Head of caudate nucleus (tissue), 42 donors: ENCODE data around the gene TENT4A.
"Not testable (repeated sequence)": the region's sequence is repeated elsewhere in the genome, so short reads cannot be mapped to it uniquely, and the experiment has no call there.

ENCODE experiments used
- DNase-seq, 42 donors: peaks; one replicate each; pipeline versions ENCODE4 v3.0.0 to v3.0.0-alpha.2; 2020 to 2021; ENCODE audit warnings: mixed read lengths in 7 of 42
- intact Hi-C: fragments of 100-400 bp; cut with DNase I; formaldehyde crosslinking; loops from one replicate; pipeline ENCODE4 v1.15.0; 2022

TENT4A gene

GRCh38 chr5:6713274-6714225 lies at the start of gene TENT4A:
Gene TENT4A, plus strand, starts transcription at chr5:6713432. Its CDS starts 552 bp downstream, at chr5:6713984.
- peak in 25 of 42 donors; percentile 30 to 73 (median 51) for DNase-seq
- intact Hi-C loops: loop anchor here (2.0 kb wide), 1 partner anchor 81 kb away; the partner anchor contains the start of genes NSUN2 and SRD5A1

GRCh38 chr5:6666762-6667161 lies 46.5 kb upstream of the TENT4A start:
- DNase-seq: no peak
- intact Hi-C loops: no loop called here

GRCh38 chr5:6667648-6668047 lies 45.6 kb upstream of the TENT4A start:
- DNase-seq: no peak
- intact Hi-C loops: no loop called here

- intact Hi-C loops, DNase-seq: not testable (repeated sequence)
These were observed 44.5 kb upstream of the TENT4A start for GRCh38 chr5:6668717-6669116.

GRCh38 chr5:6673031-6673430 lies 40.2 kb upstream of the TENT4A start:
- intact Hi-C loops: no loop called here
- DNase-seq: no peak

GRCh38 chr5:6673963-6674362 lies 39.3 kb upstream of the TENT4A start:
- no peak for DNase-seq
- intact Hi-C loops: no loop called here

GRCh38 chr5:6674421-6674820 lies 38.8 kb upstream of the TENT4A start:
- intact Hi-C loops: no loop called here
- DNase-seq: no peak

- intact Hi-C loops: no loop called here
- no peak for DNase-seq
These were observed 38.3 kb upstream of the TENT4A start for GRCh38 chr5:6674886-6675285.

GRCh38 chr5:6675784-6676491 lies 37.3 kb upstream of the TENT4A start:
- intact Hi-C loops: no loop called here
- no peak for DNase-seq

- intact Hi-C loops: no loop called here
- DNase-seq: peak in 2 of 42 donors; percentile 17 to 25
These were observed 36.5 kb upstream of the TENT4A start for GRCh38 chr5:6676702-6677101.

GRCh38 chr5:6678385-6678784 lies 34.8 kb upstream of the TENT4A start:
- intact Hi-C loops: no loop called here

GRCh38 chr5:6680922-6681321 lies 32.3 kb upstream of the TENT4A start:
- intact Hi-C loops: no loop called here
- DNase-seq: no peak

More at GRCh38 chr5:6678385-6678784, 34.8 kb upstream of the TENT4A start:
- DNase-seq: no peak

GRCh38 chr5:6681682-6682081 lies 31.6 kb upstream of the TENT4A start:
- intact Hi-C loops: no loop called here
- DNase-seq: no peak

GRCh38 chr5:6682239-6682638 lies 31.0 kb upstream of the TENT4A start:
- intact Hi-C loops: no loop called here
- peak in 1 of 42 donors; percentile 35 for DNase-seq

- intact Hi-C loops: no loop called here
These were observed 30.0 kb upstream of the TENT4A start for GRCh38 chr5:6683241-6683640.

GRCh38 chr5:6684075-6684474 lies 29.2 kb upstream of the TENT4A start:
- no peak for DNase-seq
- intact Hi-C loops: no loop called here

More at GRCh38 chr5:6683241-6683640, 30.0 kb upstream of the TENT4A start:
- peak in 1 of 42 donors; percentile 24 for DNase-seq

GRCh38 chr5:6686501-6686900 lies 26.7 kb upstream of the TENT4A start:
- intact Hi-C loops: no loop called here
- DNase-seq: no peak

- peak in 1 of 42 donors; percentile 44 for DNase-seq
- intact Hi-C loops: no loop called here
These were observed 26.3 kb upstream of the TENT4A start for GRCh38 chr5:6686915-6687409.

- intact Hi-C loops: no loop called here
- DNase-seq: peak in 1 of 42 donors; percentile 27
These were observed 25.7 kb upstream of the TENT4A start for GRCh38 chr5:6687505-6687904.

GRCh38 chr5:6692906-6693305 lies 20.3 kb upstream of the TENT4A start:
- DNase-seq: no peak
- intact Hi-C loops: no loop called here
